ENCODE measurements around the gene LYRM4. TPM values are rescaled to one million over a fixed set of nuclear protein-coding genes. Genes with fewer than 3 reads are reported as not detected.
A peak's percentile ranks its signal among the peaks of the same experiment; 100 is the strongest.

Gene LYRM4
- total and polyA plus RNA-seq, 9 of the 15 experiments (the other 6 are each of a cell fraction or from before 2014, with no cell fraction given) = 24.2 to 69.4 (median 41.8) TPM

DNA sequence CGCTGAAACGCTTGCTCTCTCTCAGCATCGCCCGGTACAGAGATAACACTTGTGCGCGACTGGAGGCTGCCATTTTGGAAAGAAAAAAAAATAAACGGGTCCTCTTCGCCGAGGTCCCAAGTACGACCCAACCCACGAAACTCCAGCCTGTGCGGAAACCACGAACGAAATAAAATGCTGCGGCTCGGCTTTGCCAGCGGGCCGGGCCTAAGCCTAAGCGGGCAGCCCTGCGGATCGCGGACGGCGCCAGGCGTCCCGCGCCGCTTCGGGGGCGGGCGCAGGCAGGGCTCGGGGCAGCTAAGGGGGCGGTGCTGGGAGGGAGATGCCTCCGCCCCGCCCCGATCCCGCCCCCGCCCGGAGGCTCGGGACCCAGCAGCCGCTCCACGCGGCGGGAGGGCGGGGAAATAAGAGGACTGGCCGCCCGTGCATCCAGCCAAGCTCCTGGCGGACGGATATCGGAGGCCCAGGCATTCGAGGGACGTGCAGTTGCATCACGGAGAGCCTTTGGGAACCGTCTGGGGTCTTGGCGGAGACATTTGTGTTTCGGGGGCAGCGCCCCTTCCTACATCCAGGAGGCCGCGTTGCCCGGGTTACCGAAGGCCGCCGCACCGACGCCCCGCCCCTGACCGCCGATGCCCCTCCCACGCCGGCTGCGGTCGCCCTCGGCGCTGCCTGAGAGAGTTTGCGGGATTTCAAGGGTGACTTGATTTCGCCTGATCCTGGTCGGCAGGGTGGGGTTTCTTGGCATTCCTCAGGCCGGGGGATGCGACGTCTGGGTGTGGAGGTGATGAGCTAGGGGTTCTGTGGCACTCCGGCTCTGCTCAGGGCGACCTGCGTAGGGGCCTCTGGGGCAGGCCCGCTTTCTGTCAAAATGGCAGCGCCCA lies at the start of gene LYRM4, which contains the start of gene FARS2 (continued):
- TF ChIP-seq, protein P1, sequence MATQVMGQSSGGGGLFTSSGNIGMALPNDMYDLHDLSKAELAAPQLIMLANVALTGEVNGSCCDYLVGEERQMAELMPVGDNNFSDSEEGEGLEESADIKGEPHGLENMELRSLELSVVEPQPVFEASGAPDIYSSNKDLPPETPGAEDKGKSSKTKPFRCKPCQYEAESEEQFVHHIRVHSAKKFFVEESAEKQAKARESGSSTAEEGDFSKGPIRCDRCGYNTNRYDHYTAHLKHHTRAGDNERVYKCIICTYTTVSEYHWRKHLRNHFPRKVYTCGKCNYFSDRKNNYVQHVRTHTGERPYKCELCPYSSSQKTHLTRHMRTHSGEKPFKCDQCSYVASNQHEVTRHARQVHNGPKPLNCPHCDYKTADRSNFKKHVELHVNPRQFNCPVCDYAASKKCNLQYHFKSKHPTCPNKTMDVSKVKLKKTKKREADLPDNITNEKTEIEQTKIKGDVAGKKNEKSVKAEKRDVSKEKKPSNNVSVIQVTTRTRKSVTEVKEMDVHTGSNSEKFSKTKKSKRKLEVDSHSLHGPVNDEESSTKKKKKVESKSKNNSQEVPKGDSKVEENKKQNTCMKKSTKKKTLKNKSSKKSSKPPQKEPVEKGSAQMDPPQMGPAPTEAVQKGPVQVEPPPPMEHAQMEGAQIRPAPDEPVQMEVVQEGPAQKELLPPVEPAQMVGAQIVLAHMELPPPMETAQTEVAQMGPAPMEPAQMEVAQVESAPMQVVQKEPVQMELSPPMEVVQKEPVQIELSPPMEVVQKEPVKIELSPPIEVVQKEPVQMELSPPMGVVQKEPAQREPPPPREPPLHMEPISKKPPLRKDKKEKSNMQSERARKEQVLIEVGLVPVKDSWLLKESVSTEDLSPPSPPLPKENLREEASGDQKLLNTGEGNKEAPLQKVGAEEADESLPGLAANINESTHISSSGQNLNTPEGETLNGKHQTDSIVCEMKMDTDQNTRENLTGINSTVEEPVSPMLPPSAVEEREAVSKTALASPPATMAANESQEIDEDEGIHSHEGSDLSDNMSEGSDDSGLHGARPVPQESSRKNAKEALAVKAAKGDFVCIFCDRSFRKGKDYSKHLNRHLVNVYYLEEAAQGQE (IDR thresholded peaks at IDR 0.05; ENCODE audit: borderline replicate concordance) = no peak
- TF ChIP-seq, protein P1 (CRISPR knock-in tag; IDR thresholded peaks at IDR 0.05; ENCODE audit: low read depth) = 0 out of 2 replicates have a peak, but pooled peaks have one; percentile 63
- no peak for TF ChIP-seq ARID2 (IDR thresholded peaks at IDR 0.05)
- peak; percentile 69; the same call in 1 of the 2 replicates for TF ChIP-seq SMAD3 (CRISPR knock-in tag; conservative IDR thresholded peaks at IDR 0.05)
- TF ChIP-seq, protein P2, sequence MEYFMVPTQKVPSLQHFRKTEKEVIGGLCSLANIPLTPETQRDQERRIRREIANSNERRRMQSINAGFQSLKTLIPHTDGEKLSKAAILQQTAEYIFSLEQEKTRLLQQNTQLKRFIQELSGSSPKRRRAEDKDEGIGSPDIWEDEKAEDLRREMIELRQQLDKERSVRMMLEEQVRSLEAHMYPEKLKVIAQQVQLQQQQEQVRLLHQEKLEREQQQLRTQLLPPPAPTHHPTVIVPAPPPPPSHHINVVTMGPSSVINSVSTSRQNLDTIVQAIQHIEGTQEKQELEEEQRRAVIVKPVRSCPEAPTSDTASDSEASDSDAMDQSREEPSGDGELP (CRISPR knock-in tag; IDR thresholded peaks at IDR 0.05; ENCODE audit: borderline replicate concordance) = peak; percentile 82
- TF ChIP-seq NR4A1 (CRISPR knock-in tag; IDR thresholded peaks at IDR 0.05) = 0 out of 2 replicates have a peak, but pooled peaks have one; percentile 4
- no peak for TF ChIP-seq NR4A1 (tag; IDR thresholded peaks at IDR 0.05)
- TF ChIP-seq SUPT5H (IDR thresholded peaks at IDR 0.05) = peak; percentile 59
- no peak for TF ChIP-seq TAF7 (tag; IDR thresholded peaks at IDR 0.05)
- TF ChIP-seq NFE2L1 (tag; IDR thresholded peaks at IDR 0.05; ENCODE audit: borderline replicate concordance, low read depth) = no peak
- TF ChIP-seq ZNF766 (CRISPR knock-in tag; conservative IDR thresholded peaks at IDR 0.05) = peak; percentile 5
- TF ChIP-seq BACH1 (tag; IDR thresholded peaks at IDR 0.05) = no peak; the same call in 1 of the 2 replicates
- TF ChIP-seq ZNF57 (CRISPR knock-in tag; IDR thresholded peaks at IDR 0.05) = no peak
- TF ChIP-seq, protein P3, sequence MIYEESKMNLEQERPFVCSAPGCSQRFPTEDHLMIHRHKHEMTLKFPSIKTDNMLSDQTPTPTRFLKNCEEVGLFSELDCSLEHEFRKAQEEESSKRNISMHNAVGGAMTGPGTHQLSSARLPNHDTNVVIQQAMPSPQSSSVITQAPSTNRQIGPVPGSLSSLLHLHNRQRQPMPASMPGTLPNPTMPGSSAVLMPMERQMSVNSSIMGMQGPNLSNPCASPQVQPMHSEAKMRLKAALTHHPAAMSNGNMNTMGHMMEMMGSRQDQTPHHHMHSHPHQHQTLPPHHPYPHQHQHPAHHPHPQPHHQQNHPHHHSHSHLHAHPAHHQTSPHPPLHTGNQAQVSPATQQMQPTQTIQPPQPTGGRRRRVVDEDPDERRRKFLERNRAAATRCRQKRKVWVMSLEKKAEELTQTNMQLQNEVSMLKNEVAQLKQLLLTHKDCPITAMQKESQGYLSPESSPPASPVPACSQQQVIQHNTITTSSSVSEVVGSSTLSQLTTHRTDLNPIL (CRISPR knock-in tag; IDR thresholded peaks at IDR 0.05) = no peak
- no peak for TF ChIP-seq TEAD2 (tag; IDR thresholded peaks at IDR 0.05)
- no peak for TF ChIP-seq CC2D1A (IDR thresholded peaks at IDR 0.05)
- 0 out of 2 replicates have a peak, but pooled peaks have one; percentile 31 for TF ChIP-seq NR2C2 (CRISPR knock-in tag; IDR thresholded peaks at IDR 0.05)
- peak; percentile 82 for TF ChIP-seq NR2C2 (tag; IDR thresholded peaks at IDR 0.05)
- TF ChIP-seq PHB2 (IDR thresholded peaks at IDR 0.05; ENCODE audit: low read depth) = no peak

Measured in K562 (cell line).